Measurements from ENCODE around the gene APOL6. TPM values are rescaled to one million over a fixed set of nuclear protein-coding genes. Genes with fewer than 3 reads are reported as not detected.
"Not testable (repeated sequence)": the region's sequence is repeated elsewhere in the genome, so short reads cannot be mapped to it uniquely, and the experiment has no call there.

Gene APOL6
- total RNA-seq, 1 donor from 2014 or later: 12.1 TPM

GRCh38 chr22:35618427-35619223 lies 29.6 kb upstream of the APOL6 start:
- no peak for DNase-seq

DNA sequence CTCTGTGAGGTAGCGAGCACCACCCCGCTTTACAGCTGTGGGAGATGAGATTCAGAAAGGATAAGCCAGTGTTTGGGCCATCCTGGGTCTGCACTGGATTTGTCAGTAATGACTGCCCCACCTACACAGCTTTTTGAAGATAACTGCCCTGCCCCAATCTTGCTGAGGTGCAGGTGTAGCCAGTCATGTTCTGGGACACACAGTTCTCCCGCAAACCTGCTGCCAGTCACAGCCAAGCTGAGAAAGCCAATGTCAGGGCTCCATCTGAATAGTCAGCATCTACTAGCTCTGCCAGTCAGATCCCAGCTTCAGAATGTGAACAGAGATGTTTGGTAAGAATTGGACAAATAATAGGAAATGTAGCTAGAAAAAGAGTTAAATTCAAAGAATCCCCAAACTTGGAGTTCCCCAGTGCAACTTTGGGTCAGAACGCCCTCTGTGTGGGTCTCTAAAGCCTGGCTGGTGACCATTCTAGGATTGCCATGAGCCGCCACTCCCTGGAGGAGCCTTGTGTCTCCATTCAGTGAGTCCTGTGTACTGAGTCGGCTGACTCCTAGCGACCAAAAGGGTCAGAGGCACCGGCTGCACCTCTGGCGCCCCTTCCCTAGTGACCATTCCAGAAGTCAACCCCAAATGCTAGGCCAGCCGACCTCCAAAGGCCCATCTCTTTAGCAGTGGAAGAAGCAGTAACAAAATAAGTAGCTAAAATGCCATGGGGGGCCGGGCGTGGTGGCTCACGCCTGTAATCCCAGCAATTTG lies 28.7 kb upstream of the APOL6 start:
- DNase-seq: no peak

- DNase-seq: peak; percentile 11
Observed at GRCh38 chr22:35620624-35621251, 27.5 kb upstream of the APOL6 start.

- no peak for DNase-seq
Observed at GRCh38 chr22:35621451-35621850, 26.8 kb upstream of the APOL6 start.

DNA sequence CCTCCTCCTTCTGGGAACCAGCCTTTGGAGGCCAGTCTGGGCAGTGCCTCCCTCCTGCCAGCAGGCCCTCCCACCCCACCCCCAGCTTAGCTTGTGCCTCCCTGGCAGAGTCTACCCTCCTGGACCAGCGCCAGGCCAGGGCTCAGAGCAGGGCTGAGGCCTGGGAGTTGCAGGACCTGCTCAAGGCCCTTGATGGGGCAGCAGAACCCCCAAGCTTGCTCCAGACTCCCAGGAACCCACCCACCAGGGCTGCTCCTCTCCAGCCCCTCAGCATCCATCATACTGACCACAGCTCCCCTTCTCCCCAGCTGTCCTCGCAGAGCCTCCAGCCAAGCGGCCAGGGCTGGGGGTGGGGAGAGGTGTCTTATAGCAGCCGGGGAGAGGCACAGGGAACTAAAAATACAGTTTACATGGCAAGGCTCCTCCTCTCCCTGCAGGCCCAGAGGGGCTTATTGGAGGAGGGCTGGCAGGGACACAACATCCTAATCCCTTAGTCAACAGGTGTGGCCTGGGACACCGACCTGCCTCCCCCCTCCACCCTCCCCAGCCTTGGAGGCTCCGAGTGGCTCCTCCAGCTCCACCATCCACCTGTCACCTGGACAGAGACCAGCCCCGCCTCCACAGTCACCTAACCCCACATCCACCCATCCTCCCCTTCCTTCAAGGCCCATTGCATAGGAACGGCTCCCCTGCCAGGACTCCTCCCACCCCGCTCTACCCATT lies 25.9 kb upstream of the APOL6 start:
- no peak for DNase-seq

DNA sequence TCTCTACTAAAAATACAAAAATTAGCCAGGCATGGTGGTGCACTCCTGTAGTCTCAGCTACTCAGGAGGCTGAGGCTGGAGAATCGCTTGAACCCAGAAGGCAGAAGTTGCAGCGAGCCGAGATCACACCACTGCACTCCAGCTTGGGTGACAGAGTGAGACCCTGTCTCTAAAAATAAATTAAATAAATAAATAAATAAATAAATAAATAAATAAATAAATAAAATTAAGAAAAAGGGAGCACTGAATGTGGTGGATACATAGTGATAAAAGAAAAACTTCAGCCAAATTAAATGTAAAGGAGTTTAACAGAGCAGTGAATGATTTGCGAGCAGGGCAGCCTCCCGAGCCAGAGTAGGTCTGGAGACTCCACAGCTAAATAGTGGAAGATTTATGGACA lies 24.4 kb upstream of the APOL6 start:
- not testable (repeated sequence) for DNase-seq

GRCh38 chr22:35624547-35624946 lies 23.7 kb upstream of the APOL6 start:
- no peak for DNase-seq

- no peak for DNase-seq
Observed at GRCh38 chr22:35625763-35626432, 22.3 kb upstream of the APOL6 start.

GRCh38 chr22:35627267-35628041 lies 20.8 kb upstream of the APOL6 start:
- peak; percentile 85 for DNase-seq

- DNase-seq: no peak
Observed at GRCh38 chr22:35628732-35629131, 19.5 kb upstream of the APOL6 start.

GRCh38 chr22:35629406-35630216 lies 18.6 kb upstream of the APOL6 start:
- DNase-seq: peak; percentile 74

DNA sequence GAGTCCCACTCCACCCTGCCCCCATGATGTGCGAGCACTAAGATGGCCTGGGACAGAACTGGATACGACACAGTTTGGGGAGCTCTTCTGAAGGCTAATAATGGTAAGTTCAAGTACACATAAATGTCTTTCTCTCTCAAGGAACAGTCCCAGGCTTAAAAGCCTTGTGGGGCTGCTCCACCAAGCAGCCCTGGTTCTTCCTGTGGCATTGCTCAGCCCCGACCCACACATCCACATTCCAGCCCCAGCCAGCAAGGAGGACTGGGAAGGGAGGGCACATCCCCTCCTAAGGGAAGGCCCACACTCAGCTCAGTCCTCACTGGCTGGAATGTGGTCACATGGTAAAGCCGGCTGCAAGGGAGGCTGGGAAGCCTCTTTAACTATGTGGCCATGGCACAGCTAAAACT lies 17.9 kb upstream of the APOL6 start:
- DNase-seq: peak; percentile 20

DNA sequence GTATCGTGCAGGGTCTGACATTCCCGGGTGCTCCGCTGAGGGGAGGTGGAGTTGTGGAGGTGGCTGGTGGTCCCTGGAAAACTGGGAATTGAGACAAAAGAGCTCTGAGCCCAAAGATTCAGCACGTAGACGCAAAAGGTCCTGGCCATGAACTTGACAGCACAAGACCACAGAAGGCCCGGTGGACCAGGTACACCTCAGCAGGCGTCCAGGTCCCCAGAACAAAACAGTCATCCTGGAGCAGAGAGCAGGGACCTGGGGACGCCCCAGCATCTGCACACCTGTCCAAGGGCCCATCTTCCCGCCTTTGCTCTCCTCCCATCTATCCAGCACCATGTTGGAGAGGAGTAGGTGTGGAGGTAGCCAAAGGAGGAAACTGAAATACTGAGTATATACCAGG lies 17.4 kb upstream of the APOL6 start:
- DNase-seq: no peak

GRCh38 chr22:35631597-35631996 lies 16.6 kb upstream of the APOL6 start:
- peak; percentile 60 for DNase-seq

- DNase-seq: no peak
Observed at GRCh38 chr22:35632935-35633334, 15.3 kb upstream of the APOL6 start.

GRCh38 chr22:35633520-35633919 lies 14.7 kb upstream of the APOL6 start:
- DNase-seq: no peak

DNA sequence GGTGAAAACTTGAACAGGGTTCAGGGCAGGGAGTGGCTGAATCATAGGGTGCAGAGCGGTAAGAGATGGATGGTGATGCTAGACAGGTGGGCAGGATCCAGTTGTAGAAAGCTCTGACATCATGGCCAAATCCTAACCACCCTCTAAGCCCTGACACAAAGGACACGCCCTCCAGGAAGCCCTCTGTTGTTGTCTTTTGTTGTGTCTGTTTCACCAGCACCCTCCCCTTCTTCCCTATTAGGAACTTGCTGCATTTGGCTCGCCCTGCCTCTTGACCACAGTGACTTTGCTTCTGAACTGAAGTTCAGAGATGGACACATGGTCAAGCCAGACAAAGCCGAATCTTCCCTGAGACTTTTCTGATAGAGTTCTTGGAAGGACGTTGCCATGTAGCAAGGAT lies 14.2 kb upstream of the APOL6 start:
- no peak for DNase-seq

GRCh38 chr22:35634943-35635540 lies 13.2 kb upstream of the APOL6 start:
- DNase-seq: no peak

DNA sequence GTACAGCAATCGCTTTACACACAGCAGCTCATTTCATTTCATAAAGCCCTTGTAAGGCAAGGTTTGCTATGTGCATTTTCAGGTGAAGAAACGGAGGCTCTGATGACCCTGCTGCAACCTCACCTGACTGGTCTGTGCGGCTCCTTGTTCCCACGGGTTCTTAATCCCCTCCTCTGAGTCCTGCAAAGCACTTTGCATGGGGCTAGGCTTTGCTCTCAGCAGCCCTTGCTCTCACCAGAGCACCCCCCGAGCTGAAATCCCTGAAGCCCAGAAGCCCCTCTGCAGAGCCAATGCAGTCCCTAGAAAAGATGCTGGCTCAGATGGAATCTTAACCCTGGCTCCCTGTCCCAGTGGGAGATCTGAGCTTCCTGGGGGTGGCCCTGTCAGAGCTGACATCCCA lies 11.0 kb upstream of the APOL6 start:
- DNase-seq: no peak

DNA sequence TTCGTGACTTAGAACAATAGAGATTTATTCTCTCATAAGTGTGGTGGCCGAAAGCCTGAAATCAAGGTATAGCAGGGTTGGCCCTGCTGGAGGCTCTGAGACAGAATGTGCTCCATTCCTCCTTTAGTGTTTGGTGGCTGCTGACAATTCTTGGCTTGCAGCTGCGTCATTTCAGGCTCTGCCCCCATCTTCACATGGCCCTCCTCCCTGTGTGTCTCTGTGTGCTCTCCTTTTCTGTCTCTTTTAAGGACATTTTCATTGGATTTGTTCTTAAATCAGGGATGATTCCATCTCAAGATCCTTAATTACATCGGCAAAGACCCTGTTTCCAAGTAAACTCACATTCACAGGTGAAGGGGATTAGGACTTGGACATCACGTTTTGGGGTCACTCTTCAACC lies 10.2 kb upstream of the APOL6 start:
- no peak for DNase-seq

Data from dermis blood vessel endothelial cell (primary cell).